ENCODE measurements around the gene PSD2. TPM values are rescaled to one million over a fixed set of nuclear protein-coding genes. Genes with fewer than 3 reads are reported as not detected.

PSD2 gene
- total RNA-seq (under 1 TPM in 2 of 4 donors, not detected in 2; under 0.01 to 0.28 TPM), polyA plus RNA-seq (under 1 TPM in 1 of 3 donors, not detected in 2; 0.10 TPM)

- WGBS, 2 donors, result 3 to 4% methylated on average over 83 of the region's 83 CpGs
- peak; percentile 71 for DNase-seq
- H3K27ac ChIP-seq, result no peak within 1 kb of the TSS
- no peak for TF ChIP-seq POLR2A (IDR thresholded peaks at IDR 0.05)
- TF ChIP-seq CTCF (IDR thresholded peaks at IDR 0.05), result no peak
- TF ChIP-seq POLR2AphosphoS5 (IDR thresholded peaks at IDR 0.05), result no peak
- no peak for TF ChIP-seq EP300 (IDR thresholded peaks at IDR 0.05)
- intact Hi-C loops (cut with DNase I), result no loop called here
- no peaks in the 10 kb centered on the region for H3K9me3 ChIP-seq
- no peaks in the 10 kb centered on the region for H3K36me3 ChIP-seq
- H3K4me3 ChIP-seq, result peak within 1 kb of the TSS in 3 of 4 donors; percentile 34 to 49 (median 48)
- peaks cover 22 to 53% (median 51%) of the 10 kb centered on the region in 3 donors for H3K27me3 ChIP-seq
- H3K4me1 ChIP-seq, result peaks cover 0 to 16% (median 13%) of the 10 kb centered on the region in 4 donors
Observed at GRCh38 chr5:139795074-139796001, at the start of gene PSD2. Gene PSD2 (plus strand): TSS chr5:139795808. CDS start chr5:139809441, 13,633 bp downstream.

DNA sequence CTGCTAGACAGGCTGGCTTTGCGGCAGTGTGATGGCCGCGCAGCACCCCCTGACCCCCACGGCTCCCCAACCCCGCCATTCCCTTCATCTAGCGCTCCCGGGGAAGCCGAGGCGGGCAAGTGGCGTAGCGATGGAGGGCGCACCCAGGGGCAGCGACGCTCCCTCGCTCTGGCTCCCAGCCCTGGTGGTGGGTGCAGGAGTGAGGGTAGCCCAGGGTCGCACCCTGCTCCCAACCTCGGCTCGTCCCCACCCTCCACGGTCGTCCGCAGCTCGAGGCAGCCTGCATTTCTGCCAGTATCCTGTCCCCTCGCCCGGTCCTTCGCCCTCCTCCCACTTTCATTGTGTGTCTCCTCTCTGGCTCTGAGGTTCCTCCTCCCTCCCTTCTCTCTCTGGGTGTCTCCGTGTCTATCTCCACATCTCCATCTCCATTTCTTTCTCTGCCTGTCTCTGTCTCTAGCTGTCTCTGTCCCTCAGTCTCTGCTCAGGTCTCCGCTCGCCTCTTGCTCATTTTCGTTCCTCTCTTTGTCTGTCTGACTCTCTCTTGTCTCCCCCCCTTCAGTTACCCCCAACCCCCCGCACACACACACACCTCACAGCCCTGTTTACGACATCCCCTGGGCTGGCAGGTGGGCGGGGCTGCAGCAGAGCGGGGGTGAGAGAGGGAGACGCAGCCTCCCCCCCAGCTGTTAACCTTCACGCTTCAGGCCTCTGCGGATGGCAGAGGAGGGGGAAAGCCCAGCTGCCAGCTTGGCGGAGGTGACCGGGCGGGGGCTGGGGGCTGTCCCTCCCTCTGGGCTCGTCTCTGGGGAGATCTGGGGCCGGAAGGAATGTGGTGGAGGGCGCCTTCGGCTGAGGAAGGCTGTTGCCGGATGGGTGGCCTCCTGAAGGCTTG lies 48.7 kb upstream of the PSD2 start:
- no peaks in the 10 kb centered on the region for H3K36me3 ChIP-seq
- intact Hi-C loops (cut with DNase I), result loop anchor here (5.0 kb wide), 1 partner anchor 35 kb away; no protein-coding TSS in a partner anchor
- TF ChIP-seq CTCF (IDR thresholded peaks at IDR 0.05) (no peak), POLR2A (IDR thresholded peaks at IDR 0.05) (no peak), POLR2AphosphoS5 (IDR thresholded peaks at IDR 0.05) (no peak), EP300 (IDR thresholded peaks at IDR 0.05) (no peak)

GRCh38 chr5:139747583-139748504 lies 47.8 kb upstream of the PSD2 start:
- intact Hi-C loops (cut with DNase I), result loop anchor here (5.0 kb wide), 1 partner anchor 36 kb away; no protein-coding TSS in a partner anchor
- TF ChIP-seq CTCF (IDR thresholded peaks at IDR 0.05), result no peak
- TF ChIP-seq POLR2AphosphoS5 (IDR thresholded peaks at IDR 0.05), result peak in 1 of 4 donors; percentile 34
- no peaks in the 10 kb centered on the region for H3K36me3 ChIP-seq
- peak overlapping the region in 1 of 4 donors; percentile 66 for H3K27ac ChIP-seq
- peaks cover 0 to 36% (median 34%) of the 10 kb centered on the region in 4 donors for H3K4me1 ChIP-seq
- H3K27me3 ChIP-seq, result peaks cover 18 to 47% (median 19%) of the 10 kb centered on the region in 3 donors
- 1 to 2% methylated on average over 60 of the region's 60 CpGs for WGBS, 2 donors
- peak overlapping the region; percentile 23 to 52 (median 44) for H3K4me3 ChIP-seq
- peak; percentile 80 for DNase-seq
- H3K9me3 ChIP-seq, result no peaks in the 10 kb centered on the region

More for the DNA sequence above, 48.7 kb upstream of the PSD2 start:
- Histone ChIP-seq H3K9me3 (no peaks in the 10 kb centered on the region), H3K27me3 (peaks cover 18 to 38% (median 19%) of the 10 kb centered on the region in 3 donors), H3K4me3 (peak overlapping the region; percentile 23 to 52 (median 44)), H3K27ac (peak overlapping the region in 3 of 4 donors; percentile 28 to 66 (median 61)), H3K4me1 (peaks cover 0 to 36% (median 34%) of the 10 kb centered on the region in 4 donors)
- WGBS, 2 donors, result 1% methylated on average over 44 of the region's 44 CpGs
- DNase-seq, result peak; percentile 70

- TF ChIP-seq POLR2AphosphoS5 (IDR thresholded peaks at IDR 0.05) (no peak), POLR2A (IDR thresholded peaks at IDR 0.05) (no peak), EP300 (IDR thresholded peaks at IDR 0.05) (no peak), CTCF (IDR thresholded peaks at IDR 0.05) (no peak)
- Histone ChIP-seq H3K27me3 (peaks cover 18 to 53% (median 20%) of the 10 kb centered on the region in 3 donors), H3K27ac (no peak overlapping the region), H3K4me1 (peaks cover 0 to 36% (median 34%) of the 10 kb centered on the region in 4 donors), H3K9me3 (no peaks in the 10 kb centered on the region), H3K4me3 (no peak overlapping the region), H3K36me3 (no peaks in the 10 kb centered on the region)
- no peak for DNase-seq
- intact Hi-C loops (cut with DNase I), result loop anchor here (5.0 kb wide), 1 partner anchor 36 kb away; no protein-coding TSS in a partner anchor
- WGBS, 2 donors, result 24 to 30% methylated on average over 27 of the region's 27 CpGs
Observed at GRCh38 chr5:139748505-139748826, 47.1 kb upstream of the PSD2 start.

Data from sigmoid colon (tissue), 7 donors.